GM19035 (cell line): ENCODE measurements around the gene XYLT1.
A peak's percentile ranks its signal among the peaks of the same experiment; 100 is the strongest.
"Not testable (repeated sequence)": the region's sequence is repeated elsewhere in the genome, so short reads cannot be mapped to it uniquely, and the experiment has no call there.

Experiments used
- ATAC-seq: cut with Tn5 transposase; IDR thresholded peaks from one replicate; pipeline ENCODE4 v1.9.1; 2021; ENCODE audit not compliant: unreplicated experiment

Gene XYLT1

DNA sequence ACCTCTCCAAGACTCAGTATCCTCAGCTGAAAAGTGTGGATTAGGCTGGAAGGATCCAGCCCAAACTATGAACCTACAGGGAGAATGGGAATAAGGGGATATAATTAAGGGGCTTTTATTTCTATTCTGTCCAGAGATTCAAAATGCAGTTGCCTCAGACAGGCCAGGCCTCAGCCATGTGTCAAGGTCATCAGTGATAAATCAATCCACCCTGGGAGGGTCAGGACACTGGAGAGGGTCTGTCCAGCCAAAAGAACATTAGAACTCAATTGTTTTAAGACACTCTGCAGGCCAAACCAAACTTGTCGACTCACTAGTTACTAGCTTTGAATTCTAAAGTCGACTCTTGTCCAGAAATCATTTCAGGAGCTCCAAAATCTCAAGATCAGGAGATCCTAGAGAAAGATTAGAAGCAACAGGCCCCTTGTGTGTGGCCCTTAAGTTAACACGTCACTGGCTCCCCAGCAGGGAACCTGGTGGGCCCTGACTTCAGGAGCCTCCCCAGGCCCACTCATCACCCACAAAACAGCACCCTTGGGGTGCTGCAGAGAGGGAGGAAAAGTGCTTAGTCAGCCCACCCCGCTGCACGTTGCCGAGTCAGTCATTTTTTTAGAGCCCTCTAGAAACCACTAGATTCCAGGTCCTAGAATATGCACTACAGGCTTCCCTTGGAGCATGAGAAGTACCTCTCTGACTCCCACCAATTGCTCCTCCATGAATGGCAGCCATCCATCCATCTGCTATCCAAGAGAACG is 156.8 kb downstream of the XYLT1 start:
- no peak for ATAC-seq

DNA sequence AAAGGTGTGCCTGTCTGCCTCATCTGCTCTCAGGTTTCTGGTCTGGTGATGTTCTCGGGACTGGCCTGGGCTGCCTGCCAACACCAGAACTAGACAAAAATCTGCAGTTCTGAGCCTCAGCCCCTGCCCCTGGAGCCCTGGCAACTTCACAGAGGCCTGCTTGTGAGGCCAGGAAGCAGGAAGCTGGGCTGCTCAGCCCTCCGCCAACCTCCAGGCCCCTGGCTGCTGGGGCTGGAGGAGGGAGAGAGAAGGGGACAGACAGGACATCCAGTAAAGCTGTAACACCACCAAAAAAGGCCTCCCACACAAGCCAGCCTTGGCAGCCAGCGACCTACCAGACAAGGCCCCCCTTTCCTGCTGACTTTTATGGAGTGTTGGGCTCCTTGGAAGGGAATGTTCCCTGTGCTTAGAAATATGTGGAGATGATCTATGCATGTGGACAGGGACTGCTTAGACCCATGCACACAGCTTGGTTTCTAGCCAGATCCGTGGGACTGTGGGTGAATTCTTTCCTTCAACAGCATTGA is 157.6 kb downstream of the XYLT1 start:
- ATAC-seq = no peak

DNA sequence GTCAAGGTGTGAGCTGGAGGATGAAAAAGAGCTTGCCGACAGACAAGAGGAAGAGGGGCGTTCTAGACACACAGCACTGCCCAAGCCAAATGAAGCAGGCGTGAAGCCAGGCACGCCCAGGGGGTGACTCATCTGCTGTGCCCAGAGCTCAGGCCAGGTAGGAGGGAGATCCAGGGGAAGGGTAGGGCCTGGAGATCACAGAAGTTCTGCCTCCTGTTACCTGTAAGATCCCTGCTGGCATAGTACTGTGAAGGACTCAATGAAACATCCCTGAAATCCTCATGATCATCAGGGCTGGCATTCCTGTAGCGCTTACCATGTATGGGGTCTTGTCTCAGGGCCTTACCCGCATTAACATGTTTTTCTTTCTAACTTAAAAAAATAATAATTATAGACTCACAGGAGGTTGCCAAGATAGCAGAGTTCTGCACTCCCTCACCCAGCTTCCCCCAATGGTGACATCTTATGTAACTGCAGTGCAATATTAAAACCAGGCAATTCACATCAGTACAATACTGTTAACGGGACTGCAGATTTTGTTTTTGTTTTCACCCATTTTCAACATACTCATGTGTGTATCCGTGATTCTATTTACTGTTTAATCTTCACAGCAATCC is 158.6 kb downstream of the XYLT1 start:
- no peak for ATAC-seq

DNA sequence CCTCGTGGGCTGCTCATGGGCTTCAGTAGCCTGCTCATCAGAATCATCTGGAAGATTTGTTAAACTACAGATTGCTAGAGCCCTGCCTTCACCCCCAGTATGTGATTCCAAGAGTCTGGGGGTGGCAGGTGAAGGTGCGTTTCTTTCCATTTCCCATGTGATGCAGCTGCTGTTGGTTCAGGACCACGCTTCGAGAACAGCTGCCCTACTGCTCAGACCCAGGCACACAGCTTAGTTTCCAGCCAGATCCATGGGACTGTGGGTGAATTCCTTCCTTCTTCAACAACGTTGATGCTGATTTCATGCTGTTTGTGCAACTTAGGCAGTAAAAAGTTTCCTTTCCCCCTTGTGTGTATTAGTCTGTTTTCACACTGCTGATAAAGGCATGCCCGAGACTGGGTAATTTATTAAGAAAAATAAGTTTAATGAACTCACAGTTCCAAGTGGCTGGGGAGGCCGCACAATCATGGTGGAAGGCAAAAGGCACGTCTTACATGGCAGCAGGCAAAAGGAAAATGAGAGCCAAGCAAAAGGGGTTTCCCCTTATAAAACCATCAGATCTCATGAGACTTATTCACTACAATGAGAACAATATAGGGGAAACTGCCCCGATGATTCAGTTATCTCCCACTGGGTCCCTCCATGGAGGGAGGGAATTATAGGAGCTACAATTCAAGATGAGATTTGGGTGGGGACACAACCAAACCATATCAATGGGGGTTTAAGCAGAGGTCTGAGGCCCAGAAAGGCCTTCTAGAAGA is 159.2 kb downstream of the XYLT1 start:
- no peak for ATAC-seq

DNA sequence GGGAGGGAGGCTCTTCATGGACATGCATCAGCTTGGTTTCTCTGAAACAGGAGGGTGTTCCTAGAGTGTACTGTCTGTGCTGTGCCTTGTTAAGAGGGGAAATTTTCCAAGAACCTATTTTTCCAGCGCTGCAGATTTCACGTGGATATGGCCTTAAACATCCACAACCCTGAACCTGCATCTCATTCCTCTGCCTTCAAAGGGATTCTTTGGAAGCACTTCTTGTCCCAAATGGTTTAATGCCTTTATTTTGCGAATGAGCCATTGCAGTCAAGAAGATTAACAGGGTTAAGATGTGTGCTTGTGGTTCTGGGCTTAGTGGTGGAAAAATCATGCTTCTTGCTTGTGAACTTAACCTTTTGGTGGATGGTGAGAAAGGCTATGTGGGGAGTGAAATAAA is 161.2 kb downstream of the XYLT1 start:
- ATAC-seq = no peak

DNA sequence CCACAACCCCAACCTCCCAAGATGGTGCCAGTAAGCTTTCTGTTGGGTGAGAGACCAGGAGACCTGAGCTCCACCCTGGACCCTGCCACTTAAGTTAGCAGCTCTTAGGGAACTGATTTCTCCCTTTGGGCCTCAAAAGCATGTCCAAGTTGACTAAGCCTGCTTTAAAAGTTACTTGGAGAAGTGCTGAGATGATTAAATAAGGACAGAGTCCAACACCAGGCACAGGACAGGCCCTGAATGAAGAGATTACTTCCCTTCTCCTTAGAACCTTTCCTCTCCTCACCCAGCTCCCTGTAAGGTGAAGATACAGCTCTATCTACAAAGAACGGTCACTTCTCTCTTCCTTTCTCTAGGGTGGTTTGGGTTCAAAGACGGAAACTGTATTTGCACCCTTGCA is 162.6 kb downstream of the XYLT1 start:
- ATAC-seq = no peak

DNA sequence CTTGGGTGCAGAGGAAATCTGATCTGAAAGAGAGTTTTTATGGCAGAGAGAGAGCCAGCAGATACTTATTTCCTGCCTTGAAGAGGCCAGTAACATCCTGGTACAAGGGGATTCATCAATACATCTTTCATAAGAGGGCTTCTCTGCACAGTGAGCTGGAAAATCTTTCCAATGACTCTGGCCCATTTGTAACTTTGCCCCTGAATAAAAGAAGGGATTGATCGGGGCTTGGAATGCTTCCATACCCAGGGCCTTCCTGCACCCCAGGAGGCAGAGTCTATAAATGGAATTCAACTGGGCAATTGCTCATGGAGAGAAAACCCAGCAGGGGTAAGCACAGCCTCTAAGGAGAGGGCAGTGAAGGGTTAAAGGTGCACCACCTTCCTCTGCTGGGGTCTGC is 163.3 kb downstream of the XYLT1 start:
- ATAC-seq = no peak

DNA sequence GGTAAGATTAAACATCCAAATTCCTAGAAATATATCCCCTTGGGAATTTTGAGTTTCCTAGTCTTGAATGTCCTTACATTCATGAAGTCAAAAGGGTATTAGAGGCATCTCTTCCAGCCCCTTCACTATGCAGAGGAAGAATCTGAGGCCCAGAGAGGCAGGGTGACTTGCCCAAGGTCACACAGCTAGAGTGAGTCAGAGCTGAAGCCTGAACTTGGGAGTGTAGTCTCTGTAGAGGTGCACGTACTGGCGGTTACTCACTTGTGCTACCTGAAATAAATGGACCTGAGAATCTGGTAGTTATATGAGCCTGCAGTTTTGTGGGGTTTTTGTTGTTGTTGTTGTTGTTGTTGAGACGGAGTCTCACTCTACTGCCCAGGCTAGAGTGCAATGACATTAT is 164.0 kb downstream of the XYLT1 start:
- no peak for ATAC-seq

DNA sequence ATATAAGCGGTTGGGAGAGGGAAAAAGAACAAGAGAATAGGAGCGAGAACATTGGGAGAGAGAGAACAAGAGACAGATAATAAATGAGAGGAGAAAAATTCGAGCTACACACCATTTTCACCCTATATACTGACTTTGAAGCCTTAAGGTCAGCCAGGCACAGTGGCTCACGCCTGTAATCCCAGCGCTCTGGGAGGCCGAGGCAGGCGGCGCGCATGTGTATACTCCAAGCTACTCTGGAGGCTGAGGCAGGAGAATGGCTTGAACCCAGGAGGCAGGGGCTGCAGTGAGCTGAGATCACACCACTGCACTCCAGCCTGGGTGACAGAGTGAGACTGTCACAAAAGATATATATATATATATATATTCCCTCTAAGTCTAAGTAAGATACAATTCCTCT is 164.5 kb downstream of the XYLT1 start:
- not testable (repeated sequence) for ATAC-seq

DNA sequence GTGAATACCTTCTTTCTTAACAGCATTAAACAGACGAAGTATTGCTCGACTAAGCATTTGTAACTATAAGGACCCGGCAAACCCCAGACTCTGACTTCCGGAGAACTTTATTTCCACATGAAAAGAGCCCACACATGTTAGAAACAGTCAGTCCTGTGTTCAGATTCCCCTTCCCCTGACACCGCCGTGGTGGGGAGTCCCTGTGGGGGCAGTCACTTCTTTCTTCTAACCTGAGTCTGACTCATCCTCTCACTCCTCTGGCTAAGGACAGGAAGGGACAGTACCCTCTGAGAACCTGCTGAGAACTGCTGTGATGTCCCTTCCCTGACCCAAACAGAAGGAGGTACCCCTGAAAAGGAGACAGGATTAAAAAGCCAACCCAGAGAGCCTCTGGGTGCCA is 165.1 kb downstream of the XYLT1 start:
- no peak for ATAC-seq

DNA sequence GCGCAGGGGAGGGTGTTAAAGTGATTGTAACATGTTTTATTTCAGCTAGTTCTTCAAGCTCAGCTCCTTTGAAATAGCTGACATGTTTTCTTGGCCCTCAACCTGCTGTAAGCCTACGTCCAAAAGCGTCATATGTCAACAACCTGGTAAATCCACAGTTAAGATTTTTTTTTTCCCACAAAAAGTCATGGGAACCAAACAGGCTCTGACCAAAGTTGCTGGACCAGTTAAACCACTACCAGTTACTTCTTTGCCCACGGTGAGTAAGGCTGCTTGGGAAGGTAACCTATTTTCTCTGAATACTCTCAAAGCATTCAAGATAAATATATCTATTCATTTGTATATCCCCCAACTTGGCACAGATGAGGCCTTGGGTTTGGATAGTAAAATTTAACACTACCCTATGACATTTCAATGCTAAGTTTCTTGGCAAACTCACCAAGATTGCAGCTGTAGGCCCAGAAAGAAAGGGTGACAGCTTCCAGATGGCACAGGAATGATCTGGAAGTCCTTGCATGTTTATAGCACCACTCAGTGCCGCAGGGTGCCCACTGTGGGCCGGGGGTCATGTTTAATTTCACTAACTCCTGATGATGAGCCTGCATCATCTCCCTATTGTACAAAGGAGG is 166.2 kb downstream of the XYLT1 start:
- no peak for ATAC-seq

DNA sequence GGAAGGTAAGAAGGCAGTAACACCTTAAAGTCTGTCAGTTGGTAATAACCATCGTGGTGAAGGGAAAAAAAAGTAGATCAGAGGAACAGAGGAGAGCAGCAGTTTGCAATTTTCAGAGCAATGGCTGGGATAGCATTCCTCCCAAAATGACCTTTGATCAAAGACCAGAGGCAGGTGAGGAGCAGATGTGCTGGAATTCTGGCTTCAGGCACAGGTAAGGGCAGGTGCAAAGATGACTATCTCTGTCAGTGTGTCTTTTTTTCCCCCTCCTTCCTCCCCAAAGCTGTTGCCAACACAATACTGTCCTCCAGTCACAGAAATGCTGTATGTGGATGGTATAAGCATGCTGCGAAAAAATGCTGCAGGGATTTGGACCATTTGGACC is 166.7 kb downstream of the XYLT1 start:
- ATAC-seq = no peak

DNA sequence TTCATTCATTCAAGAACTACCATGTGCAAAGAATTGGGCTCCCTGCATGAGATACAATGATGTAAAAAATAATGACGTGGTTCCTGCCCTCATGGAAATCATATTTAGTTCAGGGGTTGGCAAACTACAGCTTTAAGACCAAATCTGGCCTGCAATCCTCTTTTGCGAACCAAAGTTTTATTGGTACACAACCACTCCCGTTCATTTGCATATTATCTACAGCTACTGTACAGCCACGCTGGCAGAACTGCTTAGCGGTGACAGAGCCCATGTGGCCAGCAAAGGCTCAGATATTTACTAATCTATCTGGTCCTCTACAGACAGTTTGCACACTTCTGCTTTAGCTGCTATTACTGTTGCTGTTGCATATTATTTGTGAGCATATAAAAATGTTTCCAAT is 167.7 kb downstream of the XYLT1 start:
- ATAC-seq = no peak

DNA sequence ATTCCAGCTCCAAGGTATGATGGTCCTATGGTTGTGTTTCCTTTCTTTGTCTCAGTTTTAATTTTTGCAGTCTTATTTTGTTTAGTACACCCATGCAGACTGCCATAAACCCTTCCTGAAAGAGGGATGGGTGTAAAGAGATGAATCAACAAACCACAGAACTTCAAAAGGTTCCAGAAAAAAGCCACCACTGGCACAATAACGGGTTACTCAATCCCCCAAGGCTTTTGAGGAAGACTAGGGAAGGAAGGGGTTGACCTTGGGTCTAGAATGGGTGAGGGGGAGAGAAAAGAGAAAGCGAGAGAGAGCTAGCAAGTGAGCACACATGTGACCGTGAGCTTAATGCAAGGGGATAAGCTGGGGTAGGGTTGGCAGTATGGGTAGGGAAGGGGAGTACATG is 168.1 kb downstream of the XYLT1 start:
- ATAC-seq = no peak

DNA sequence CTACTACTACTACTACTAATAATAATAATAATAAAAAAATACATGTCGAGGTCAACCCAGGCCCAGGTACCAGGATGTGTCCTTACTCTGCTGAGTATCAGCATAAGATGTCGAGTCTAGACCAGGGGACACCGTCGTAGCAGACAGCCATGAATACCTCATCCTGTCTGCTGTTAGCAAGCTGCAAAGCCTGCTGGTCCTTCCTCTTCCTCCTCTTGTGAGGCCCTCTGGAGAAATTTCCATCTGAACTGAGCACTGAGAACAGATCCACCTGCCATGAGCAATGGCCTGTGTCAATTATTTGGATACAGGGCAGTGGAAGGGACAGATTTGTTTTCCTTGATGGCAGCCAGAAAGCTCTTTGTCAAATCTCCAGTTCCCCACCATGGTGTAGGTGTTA is 168.5 kb downstream of the XYLT1 start:
- ATAC-seq = peak; percentile 21

DNA sequence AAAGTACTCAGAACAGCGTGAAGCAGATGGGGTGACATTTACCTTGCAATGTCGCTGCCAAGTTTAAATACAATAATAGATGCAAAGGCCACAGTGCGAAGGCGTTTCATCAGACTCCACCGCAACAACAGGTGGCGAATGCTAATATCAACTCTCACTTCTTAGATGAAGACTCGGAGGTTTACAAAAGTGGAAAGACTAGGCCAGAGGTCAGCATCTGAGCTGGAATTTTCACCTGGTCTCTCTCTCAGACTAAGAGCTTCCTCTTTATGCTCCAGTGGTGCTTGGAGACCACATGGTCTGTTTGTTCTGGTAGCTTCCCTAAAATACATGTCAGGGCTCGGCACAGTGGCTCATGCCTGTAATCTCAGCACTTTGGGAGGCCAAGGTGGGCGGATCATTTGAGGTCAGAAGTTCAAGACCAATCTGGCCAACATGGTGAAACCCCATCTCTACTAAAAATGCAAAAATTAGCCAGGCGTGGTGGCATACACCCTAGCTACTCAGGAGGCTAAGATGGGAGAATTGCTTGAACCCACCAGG is 169.1 kb downstream of the XYLT1 start:
- peak; percentile 87 for ATAC-seq

DNA sequence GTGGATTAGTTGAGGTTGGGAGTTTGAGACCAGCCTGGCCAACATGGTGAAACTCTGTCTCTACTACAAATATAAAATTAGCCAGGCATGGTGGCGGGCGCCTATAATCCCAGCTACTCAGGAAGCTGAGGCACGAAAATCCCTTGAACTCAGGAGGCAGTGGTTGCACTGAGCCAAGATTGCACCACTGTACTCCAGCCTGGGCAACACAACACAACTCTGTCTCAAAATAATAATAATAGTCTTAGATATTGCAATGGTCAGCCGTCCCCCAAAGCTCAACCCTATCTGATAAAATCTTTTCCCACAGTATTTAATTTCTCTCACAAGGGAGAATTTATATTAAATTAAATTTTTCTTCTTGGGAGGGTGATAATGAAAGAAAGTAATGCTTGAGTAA is 169.6 kb downstream of the XYLT1 start:
- peak; percentile 6 for ATAC-seq

DNA sequence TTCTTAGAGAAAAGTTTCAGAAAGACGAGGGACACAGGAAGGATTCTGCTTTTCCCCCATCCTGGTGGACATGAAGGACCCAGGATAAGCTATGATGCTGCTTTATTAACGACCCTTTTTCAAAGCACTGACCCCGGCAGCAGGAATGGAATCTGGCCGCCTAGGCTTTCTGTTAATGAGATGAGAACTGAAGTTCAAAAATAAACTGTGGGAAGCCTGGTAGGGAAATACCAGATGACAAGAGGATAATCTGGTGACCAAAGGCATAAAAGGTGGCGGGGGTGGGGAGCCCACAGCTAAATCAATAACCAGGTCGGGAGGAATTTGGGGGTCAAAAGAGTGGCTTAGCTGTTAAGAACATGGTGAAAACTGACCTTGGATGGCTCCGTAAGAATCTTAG is 171.0 kb downstream of the XYLT1 start:
- no peak for ATAC-seq

DNA sequence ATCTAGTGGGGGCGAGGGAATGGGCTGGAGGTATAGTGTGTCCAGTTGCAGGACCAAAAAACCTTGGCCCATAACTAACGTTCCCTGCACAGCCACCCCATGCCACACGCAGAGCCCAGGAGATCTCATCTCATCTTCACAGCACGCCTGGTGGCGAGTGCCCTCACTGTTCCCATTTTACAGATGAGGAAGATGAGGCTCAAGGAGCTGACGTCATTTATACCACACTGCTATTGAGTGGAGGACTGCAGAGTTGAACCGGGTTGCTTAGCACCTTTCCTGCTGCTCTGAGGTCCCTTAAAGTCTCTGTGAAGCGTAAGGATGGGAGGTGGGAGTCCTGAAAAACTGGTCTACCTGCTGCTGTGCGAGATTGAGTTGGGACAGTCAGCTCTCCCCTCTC is 172.5 kb downstream of the XYLT1 start:
- ATAC-seq = no peak

DNA sequence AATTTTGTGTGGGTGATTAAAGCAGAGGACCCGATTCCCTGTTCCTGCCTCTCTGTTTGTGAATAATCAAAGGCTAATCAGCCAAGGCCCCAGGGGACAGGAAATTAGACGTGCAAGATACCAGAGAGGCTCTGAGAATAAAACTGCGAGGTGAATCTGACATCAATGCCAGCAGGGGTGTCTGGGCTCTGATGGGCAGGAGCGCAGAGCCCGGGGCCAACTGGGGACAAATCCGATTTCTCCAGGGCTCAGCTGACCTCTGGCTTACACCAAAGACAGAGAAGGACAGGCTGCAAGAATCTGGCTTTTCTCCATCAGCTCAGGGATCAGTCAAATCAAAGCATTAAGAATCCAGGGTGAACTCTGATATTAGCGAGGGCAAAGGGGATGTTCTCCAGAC is 174.3 kb downstream of the XYLT1 start:
- no peak for ATAC-seq

DNA sequence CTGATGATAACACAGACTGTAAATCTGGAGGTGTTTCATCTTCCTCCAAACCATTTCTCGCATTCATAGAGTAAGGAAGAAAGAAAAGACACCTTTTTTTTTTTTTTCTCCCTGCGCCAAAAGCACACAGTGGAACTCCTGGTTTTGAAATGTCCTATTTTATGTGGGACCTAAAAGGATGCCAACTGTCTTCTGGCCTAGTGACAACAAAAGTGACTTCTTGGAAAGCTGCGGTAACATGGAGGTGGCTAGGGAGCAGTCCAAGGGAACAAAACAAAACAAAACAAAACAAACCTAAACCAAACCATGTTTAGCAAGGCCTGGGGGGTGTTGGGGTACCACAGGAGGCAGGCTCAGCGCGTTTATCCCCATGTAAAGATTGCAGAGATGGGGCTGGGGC is 174.8 kb downstream of the XYLT1 start:
- ATAC-seq = no peak
